GM12878 (cell line): ENCODE results near the gene SFSWAP. TPM values are rescaled to one million over a fixed set of nuclear protein-coding genes. Genes with fewer than 3 reads are reported as not detected.

Experiments
- ATAC-seq: fragments of 200-7000 bp; cut with Tn5 transposase; 3 replicates; pipeline ENCODE4 v1.9.1; 2020; ENCODE audit warnings: mild to moderate bottlenecking, moderate library complexity
- BruUV-seq: library from RNA; stranded (reverse); fragments of 400-500 nt; replicated peaks from 2 replicates; lab custom pipeline; 2021; lab: Mats Ljungman, UMichigan
- CTCF ChIA-PET: fragments of 300-600 bp; sonication (Branson Sonifier 250); formaldehyde crosslinking; extraction: SDS; loops from one replicate; lab custom pipeline; 2021; ENCODE audit warnings: inconsistent platforms; lab: Yijun Ruan, JAX
- POLR2A ChIA-PET: fragments of 350-600 bp; formaldehyde crosslinking; extraction: SDS; loops from one replicate; lab custom pipeline; 2021; ENCODE audit warnings: inconsistent platforms; lab: Charles Lee
- RAD21 ChIA-PET: fragments of 300-600 bp; sonication (Branson Sonifier 250); formaldehyde crosslinking; loops from one replicate; lab custom pipeline; 2023; ENCODE audit warnings: antibody characterized with exemption; ENCODE audit not compliant: unreplicated experiment; lab: Charles Lee
- SMC1A ChIA-PET: fragments of 300-600 bp; sonication (Branson Sonifier 250); formaldehyde crosslinking; loops from one replicate; lab custom pipeline; 2023; ENCODE audit not compliant: unreplicated experiment, uncharacterized antibody; lab: Charles Lee
- DNase-seq: peaks from one replicate; pipeline ENCODE4 v3.0.0-alpha.2; 2011; ENCODE audit warnings: low read depth, low spot score
- FAIRE-seq: peaks from 3 replicates; lab custom pipeline; 2011; peaks lifted over from hg19 to GRCh38; lab: Jason Lieb, UNC
- H2AFZ ChIP-seq: 2 replicates; pipeline ENCODE4 v1.6.0; 2011; ENCODE audit warnings: low read depth, low read length, control low read depth; ENCODE audit not compliant: control insufficient read depth
- H3K27ac ChIP-seq: 2 replicates; pipeline ENCODE4 v1.5.1; 2011; ENCODE audit warnings: control low read depth; ENCODE audit not compliant: control insufficient read depth, insufficient read depth
- H3K27me3 ChIP-seq, 2 experiments: replicated peaks in 1 of 2; 2 replicates each; pipeline versions ENCODE4 v1.6.0 to v1.6.1; 2011; ENCODE audit warnings: low read length in 1 of 2; ENCODE audit not compliant: control insufficient read depth in 2 of 2, insufficient read depth in 2 of 2
- H3K36me3 ChIP-seq, 2 experiments: 2 replicates each; pipeline ENCODE4 v1.5.1; 2011; ENCODE audit warnings: low read length in 1 of 2; ENCODE audit not compliant: control insufficient read depth in 2 of 2, insufficient read depth in 2 of 2
- H3K4me1 ChIP-seq: 2 replicates; pipeline ENCODE4 v1.6.1; 2011; ENCODE audit warnings: mild to moderate bottlenecking, low read length, moderate library complexity, mixed read lengths; ENCODE audit not compliant: control insufficient read depth, insufficient read depth
- H3K4me2 ChIP-seq: 2 replicates; pipeline ENCODE4 v1.6.0; 2011; ENCODE audit warnings: control low read depth; ENCODE audit not compliant: control insufficient read depth, insufficient read depth
- H3K4me3 ChIP-seq: fragments of 200-600 bp; sonication (generic); 2 replicates; pipeline ENCODE4 v1.5.1; 2016
- H3K79me2 ChIP-seq: 2 replicates; pipeline ENCODE4 v1.6.0; 2011; ENCODE audit warnings: low read length; ENCODE audit not compliant: control insufficient read depth, insufficient read depth
- H3K9ac ChIP-seq: 2 replicates; pipeline ENCODE4 v1.8.0; 2011; ENCODE audit warnings: low read length, control low read depth, mixed read lengths; ENCODE audit not compliant: control insufficient read depth, insufficient read depth
- H3K9me3 ChIP-seq: replicated peaks from 3 replicates; pipeline ENCODE4 v1.5.1; 2011; ENCODE audit warnings: mild to moderate bottlenecking, low read length; ENCODE audit not compliant: control insufficient read depth, insufficient read depth
- H4K20me1 ChIP-seq: 2 replicates; pipeline ENCODE4 v1.6.0; 2011; ENCODE audit not compliant: control insufficient read depth, insufficient read depth
- BHLHE40 ChIP-seq, 2 experiments: fragments of 450-650 bp in 1 of 2; IDR thresholded peaks; 2 replicates each; pipeline ENCODE4 v1.6.1; 2011 to 2017; ENCODE audit warnings: low read depth in 2 of 2, borderline replicate concordance in 1 of 2, improper control_type of control experiment in 1 of 2, low read length in 1 of 2, mild to moderate bottlenecking in 1 of 2
- CTCF ChIP-seq, 3 experiments: IDR thresholded peaks in 2 of 3; conservative IDR thresholded peaks in 1 of 3; 2 replicates each; pipeline ENCODE4 v1.5.1; 2011; ENCODE audit warnings: low read depth in 3 of 3, low read length in 3 of 3, mild to moderate bottlenecking in 3 of 3, control low read depth in 2 of 3, moderate library complexity in 2 of 3, inconsistent platforms in 1 of 3, mixed read lengths in 1 of 3; ENCODE audit not compliant: control insufficient read depth in 2 of 3, insufficient read depth in 1 of 3; ENCODE audit errors: extremely low read depth in 1 of 3
- FOXM1 ChIP-seq: IDR thresholded peaks from 2 replicates; pipeline ENCODE4 v1.6.1; 2012; ENCODE audit warnings: low read depth, mild to moderate bottlenecking, inconsistent platforms, low read length, moderate library complexity
- IKZF1 ChIP-seq: fragments of 450-650 bp; conservative IDR thresholded peaks from 2 replicates; pipeline ENCODE4 v1.6.1; 2017; ENCODE audit warnings: antibody characterized with exemption, mild to moderate bottlenecking
- IKZF2 ChIP-seq, 2 experiments: fragments of 450-650 bp; IDR thresholded peaks; 2 replicates each; pipeline ENCODE4 v1.6.1; 2017; ENCODE audit warnings: mild to moderate bottlenecking in 2 of 2, moderate library complexity in 2 of 2
- LARP7 ChIP-seq: fragments of 450-650 bp; IDR thresholded peaks from 2 replicates; pipeline ENCODE4 v1.6.1; 2017; ENCODE audit warnings: mild to moderate bottlenecking
- MEF2B ChIP-seq: fragments of 450-650 bp; IDR thresholded peaks from 2 replicates; pipeline ENCODE4 v1.6.1; 2018; ENCODE audit warnings: mild to moderate bottlenecking, moderate library complexity; ENCODE audit not compliant: partially characterized antibody, poor library complexity, severe bottlenecking
- MTA2 ChIP-seq: fragments of 450-650 bp; IDR thresholded peaks from 2 replicates; pipeline ENCODE4 v1.6.1; 2016; ENCODE audit warnings: low read depth, mild to moderate bottlenecking, moderate library complexity
- MTA3 ChIP-seq: IDR thresholded peaks from 2 replicates; pipeline ENCODE4 v1.6.1; 2012; ENCODE audit warnings: low read length, inconsistent platforms, borderline replicate concordance
- POU2F2 ChIP-seq: IDR thresholded peaks from 3 replicates; pipeline ENCODE4 v1.6.1; 2011; ENCODE audit warnings: low read depth, mild to moderate bottlenecking, low read length, borderline replicate concordance
- RUNX3 ChIP-seq: IDR thresholded peaks from 2 replicates; pipeline ENCODE4 v1.6.1; 2012; ENCODE audit warnings: low read length, inconsistent platforms
- SMARCA5 ChIP-seq: fragments of 450-650 bp; IDR thresholded peaks from 2 replicates; pipeline ENCODE4 v1.6.1; 2017; ENCODE audit warnings: mild to moderate bottlenecking
- ZNF687 ChIP-seq: fragments of 450-650 bp; IDR thresholded peaks from 2 replicates; pipeline ENCODE4 v1.6.1; 2017; ENCODE audit warnings: mild to moderate bottlenecking, moderate library complexity
- WGBS: methylation state at CpG from one replicate; pipeline ENCODE4 v1.1.6; 2016; ENCODE audit warnings: low lambda C conversion rate; ENCODE audit not compliant: insufficient replicate concordance, insufficient coverage; ENCODE audit errors: missing lambda C conversion rate; 5-methylcytosine and 5-hydroxymethylcytosine counted together
- in situ Hi-C: fragments of 300-500 bp; cut with MboI; formaldehyde crosslinking; loops from 9 replicates; pipeline ENCODE4 v1.14.3; 2018; ENCODE audit warnings: mixed read lengths
- intact Hi-C: fragments of 100-400 bp; cut with micrococcal nuclease; formaldehyde crosslinking; loops from one replicate; pipeline ENCODE4 v1.14.2; 2022; ENCODE audit not compliant: unreplicated experiment
- polyA plus RNA-seq, 11 experiments: library from polyadenylated mRNA; depleted of rRNA in 4 of 11; unstranded in 6 of 11; stranded (reverse) in 5 of 11; fragments of >200 nt; fragmentation: Nextera tagmentation in 4 of 11; fragmentation: Illumina TruSeq in 1 of 11; extraction: Ambion mirVana in 4 of 11; extraction: Trizol in 1 of 11; gene quantifications; 1 replicate in 1 of 11; 2 replicates in 10 of 11; pipeline versions ENCODE4 v1.2.1 to v1.2.3, GENCODE V29; 2011 to 2016; ENCODE audit warnings: inconsistent platforms in 2 of 11, missing spikeins in 2 of 11, low read depth in 1 of 11
- total RNA-seq, 4 experiments: library from RNA; depleted of rRNA in 3 of 4; stranded (reverse); fragments of >200 nt in 3 of 4; fragmentation: Illumina TruSeq in 1 of 4; extraction: Trizol in 1 of 4; gene quantifications; 2 replicates each; pipeline versions ENCODE4 v1.2.1 to v1.2.3, GENCODE V29; 2013 to 2021

Gene SFSWAP
- total and polyA plus RNA-seq, 10 of the 15 experiments (the other 5 are each of a cell fraction or from before 2014, with no cell fraction given) = 1.8 to 48.6 (median 25.0) TPM

GRCh38 chr12:131776237-131776889 is 65.5 kb downstream of the SFSWAP start:
- ChIA-PET POLR2A (interaction anchor here (0.6 to 1.2 kb wide), 2 partner anchors 13 to 240 kb away, joined by 3 to 6 read pairs; no protein-coding TSS in a partner anchor), CTCF (interaction anchor here (0.6 to 1.6 kb wide), 4 partner anchors 9 to 536 kb away, joined by 3 to 6 read pairs (median 3); no protein-coding TSS in a partner anchor), RAD21 (interaction anchor here (1.5 kb wide), 1 partner anchor 684 kb away, joined by 5 read pairs; no protein-coding TSS in a partner anchor), SMC1A (interaction anchor here (1.7 to 1.8 kb wide), 2 partner anchors 9 to 22 kb away, joined by 6 to 8 read pairs; no protein-coding TSS in a partner anchor)
- BruUV-seq = no TSS peak
- Histone ChIP-seq H3K9me3 (no peaks in the 10 kb centered on the region), H3K36me3 (peaks cover 3 to 14% of the 10 kb centered on the region in 2 experiments), H3K9ac (no peak overlapping the region), H3K27me3 (no peaks in the 10 kb centered on the region), H3K4me2 (no peak overlapping the region), H4K20me1 (no peaks in the 10 kb centered on the region), H3K4me3 (no peak overlapping the region), H3K4me1 (peaks cover 33% of the 10 kb centered on the region), H3K27ac (peak overlapping the region; percentile 12), H2AFZ (no peak overlapping the region), H3K79me2 (no peaks in the 10 kb centered on the region; the same call in 1 of the 2 replicates)
- in situ Hi-C loops (no loop called here), intact Hi-C loops (loop anchor here (10.0 kb wide), 1 partner anchor 178 kb away; no protein-coding TSS in a partner anchor)
- no peak for FAIRE-seq
- peak; percentile 73 for ATAC-seq
- WGBS = 3% methylated on average over 14 of the region's 14 CpGs
- TF ChIP-seq POU2F2 = no peak
- TF ChIP-seq IKZF2 (IDR thresholded peaks at IDR 0.05) = peak; percentile 9 to 38; a peak in 1 of 4 replicates
- TF ChIP-seq MEF2B = peak; percentile 84
- 0 out of 2 replicates have a peak, but pooled peaks have one; percentile 19 for TF ChIP-seq SMARCA5
- TF ChIP-seq MTA2 = peak; percentile 32; the same call in 1 of the 2 replicates
- TF ChIP-seq LARP7 = no peak
- 0 out of 2 replicates have a peak, but pooled peaks have one; percentile 14 for TF ChIP-seq ZNF687
- TF ChIP-seq FOXM1 = no peak
- peak in 1 of 2 experiments; percentile 7; a peak in 1 of 4 replicates for TF ChIP-seq BHLHE40 (IDR thresholded peaks at IDR 0.05; ENCODE audit: borderline replicate concordance in 1 of 2, low read depth in 2 of 2, low read length in 1 of 2)
- peak; percentile 41 for TF ChIP-seq IKZF1
- TF ChIP-seq MTA3 = 0 out of 2 replicates have a peak, but pooled peaks have one; percentile 25
- peak; percentile 28; the same call in 1 of the 2 replicates for TF ChIP-seq RUNX3
- TF ChIP-seq CTCF (IDR thresholded peaks at IDR 0.05 in 2 of 3, conservative IDR thresholded peaks at IDR 0.05 in 1 of 3; ENCODE audit: control insufficient read depth in 2 of 3, extremely low read depth in 1 of 3, insufficient read depth in 1 of 3, low read depth in 3 of 3, low read length in 3 of 3) = 0 out of 6 replicates have a peak, but pooled peaks of 1 of the 3 experiments have one; percentile 11
- peak; percentile 58 for DNase-seq
